K562 (cell line): ENCODE measurements around the gene P2RY8. TPM values are rescaled to one million over a fixed set of nuclear protein-coding genes. Genes with fewer than 3 reads are reported as not detected.

Source experiments
- ATAC-seq: fragments of 200-7000 bp; cut with Tn5 transposase; 3 replicates; pipeline ENCODE4 v1.9.1; 2020; ENCODE audit warnings: moderate library complexity
- BruUV-seq: library from RNA; stranded (reverse); fragments of 400-500 nt; replicated peaks from 2 replicates; lab custom pipeline; 2021; lab: Mats Ljungman, UMichigan
- CTCF ChIA-PET: fragments of 300-600 bp; formaldehyde crosslinking; extraction: SDS; loops from one replicate; lab custom pipeline; 2021; ENCODE audit warnings: low intra/inter-chr PET ratio; lab: Yijun Ruan, JAX
- POLR2A ChIA-PET: fragments of 300-600, 350-650 bp; sonication (Branson Sonifier 250); formaldehyde crosslinking; extraction: SDS; loops from one replicate; lab custom pipeline; 2021; ENCODE audit warnings: antibody characterized with exemption, inconsistent platforms; lab: Yijun Ruan, JAX
- DNase-seq, 4 experiments: peaks; one replicate each; pipeline versions ENCODE4 v3.0.0 to v3.0.0-alpha.2; 2011 to 2018; ENCODE audit warnings: low spot score in 3 of 4, mixed read lengths in 3 of 4; ENCODE audit errors: extremely low read depth in 1 of 4
- FAIRE-seq: peaks from 2 replicates; lab custom pipeline; 2011; peaks lifted over from hg19 to GRCh38; lab: Jason Lieb, UNC
- H2AFZ ChIP-seq: 2 replicates; pipeline ENCODE4 v1.6.0; 2011; ENCODE audit warnings: low read depth, low read length, control low read depth, inconsistent platforms
- H3K27ac ChIP-seq: fragments of 200-600 bp; 3 replicates; pipeline ENCODE4 v1.8.0; 2011; ENCODE audit warnings: low read depth, mild to moderate bottlenecking, control low read depth, inconsistent platforms, low read length, moderate library complexity, mixed read lengths; ENCODE audit errors: extremely low read depth
- H3K27me3 ChIP-seq, 2 experiments: fragments of 300-600 bp in 1 of 2; 2 replicates in 1 of 2; 3 replicates in 1 of 2; pipeline versions ENCODE4 v1.6.0 to v1.8.0; 2011; ENCODE audit warnings: inconsistent platforms in 2 of 2, low read length in 2 of 2, mild to moderate bottlenecking in 1 of 2, mixed read lengths in 1 of 2, moderate library complexity in 1 of 2; ENCODE audit not compliant: control insufficient read depth in 2 of 2, insufficient read depth in 2 of 2
- H3K36me3 ChIP-seq: fragments of 300-600 bp; 3 replicates; pipeline ENCODE4 v1.8.0; 2011; ENCODE audit warnings: mild to moderate bottlenecking, low read length, inconsistent platforms; ENCODE audit not compliant: control insufficient read depth, insufficient read depth
- H3K4me1 ChIP-seq, 2 experiments: fragments of 200-600 bp in 1 of 2; replicated peaks in 1 of 2; 2 replicates in 1 of 2; 3 replicates in 1 of 2; pipeline versions ENCODE4 v1.5.1 to v1.8.0; 2011; ENCODE audit warnings: inconsistent platforms in 2 of 2, low read length in 2 of 2, mild to moderate bottlenecking in 1 of 2, mixed read lengths in 1 of 2, moderate library complexity in 1 of 2; ENCODE audit not compliant: control insufficient read depth in 2 of 2, insufficient read depth in 2 of 2
- H3K4me2 ChIP-seq: 2 replicates; pipeline ENCODE4 v1.6.1; 2011; ENCODE audit warnings: low read length, control low read depth, inconsistent platforms, mixed read lengths; ENCODE audit not compliant: insufficient read depth
- H3K4me3 ChIP-seq: fragments of 200-600 bp; sonication (generic), shearing (Covaris generic); 2 replicates; pipeline ENCODE4 v1.5.1; 2016; ENCODE audit warnings: control low read depth, inconsistent platforms
- H3K79me2 ChIP-seq: fragments of 200-600 bp; 3 replicates; pipeline ENCODE4 v1.8.0; 2011; ENCODE audit warnings: low read length, inconsistent platforms; ENCODE audit not compliant: control insufficient read depth, insufficient read depth
- H3K9ac ChIP-seq, 2 experiments: 2 replicates each; pipeline versions ENCODE4 v1.6.0 to v1.6.1; 2011; ENCODE audit warnings: low read depth in 2 of 2, low read length in 2 of 2, control low read depth in 1 of 2, inconsistent platforms in 1 of 2, mild to moderate bottlenecking in 1 of 2, mixed read lengths in 1 of 2; ENCODE audit not compliant: insufficient read depth in 1 of 2
- H3K9me1 ChIP-seq: one replicate; pipeline ENCODE4 v1.6.0; 2011; ENCODE audit warnings: inconsistent platforms, mild to moderate bottlenecking, low read length, moderate library complexity; ENCODE audit not compliant: control insufficient read depth, insufficient read depth
- H3K9me3 ChIP-seq: replicated peaks from 2 replicates; pipeline ENCODE4 v1.5.1; 2011; ENCODE audit warnings: low read depth, low read length, inconsistent platforms; ENCODE audit not compliant: control insufficient read depth, insufficient read depth
- H4K20me1 ChIP-seq: replicated peaks from 2 replicates; pipeline ENCODE4 v1.6.1; 2011; ENCODE audit warnings: low read length, inconsistent platforms, mixed read lengths; ENCODE audit not compliant: control insufficient read depth, insufficient read depth
- CREB5 ChIP-seq: fragments of 250-450 bp; sonication (Bioruptor Pico); IDR thresholded peaks from 2 replicates; pipeline ENCODE4 v1.5.0; 2020; ENCODE audit warnings: mild to moderate bottlenecking
- CTBP1 ChIP-seq: fragments of 450-650 bp; IDR thresholded peaks from 2 replicates; pipeline ENCODE4 v1.6.1; 2016; ENCODE audit warnings: borderline replicate concordance
- E4F1 ChIP-seq: fragments of 250-450 bp; sonication (Bioruptor Pico); IDR thresholded peaks from 2 replicates; pipeline ENCODE4 v1.5.0; 2021; ENCODE audit warnings: mild to moderate bottlenecking, borderline replicate concordance
- ELF2 ChIP-seq: fragments of 250-450 bp; sonication (Bioruptor Pico); IDR thresholded peaks from 2 replicates; pipeline ENCODE4 v1.5.0; 2021; ENCODE audit warnings: mild to moderate bottlenecking
- IRF9 ChIP-seq: fragments of 450-650 bp; IDR thresholded peaks from 2 replicates; pipeline ENCODE4 v1.6.1; 2016; ENCODE audit warnings: missing biosample characterization, missing genetic modification characterization
- JUNB ChIP-seq: fragments of 450-650 bp; formaldehyde crosslinking; conservative IDR thresholded peaks from 2 replicates; pipeline ENCODE4 v1.4.0; 2020; ENCODE audit warnings: mild to moderate bottlenecking
- MAFG ChIP-seq: fragments of 450-650 bp; conservative IDR thresholded peaks from 2 replicates; pipeline ENCODE4 v1.6.1; 2016; ENCODE audit warnings: missing genetic modification characterization, missing compliant biosample characterization
- MITF ChIP-seq: IDR thresholded peaks from 2 replicates; pipeline ENCODE4 v1.6.1; 2014; ENCODE audit warnings: antibody characterized with exemption
- NR1H2 ChIP-seq: sonication (generic); formaldehyde crosslinking; IDR thresholded peaks from 2 replicates; pipeline ENCODE4 v1.4.0; 2020; ENCODE audit warnings: mild to moderate bottlenecking, missing genetic modification reagents
- POLR2B ChIP-seq: fragments of 450-650 bp; IDR thresholded peaks from 2 replicates; pipeline ENCODE4 v1.6.1; 2018; ENCODE audit warnings: low read depth; ENCODE audit not compliant: partially characterized antibody
- RFX1 ChIP-seq: fragments of 450-650 bp; IDR thresholded peaks from 2 replicates; pipeline ENCODE4 v1.6.1; 2016; ENCODE audit warnings: mild to moderate bottlenecking, moderate library complexity
- SRSF3 ChIP-seq: fragments of 200-400 bp; formaldehyde crosslinking; IDR thresholded peaks from 2 replicates; pipeline ENCODE4 v1.6.1; 2016; ENCODE audit warnings: mild to moderate bottlenecking, low read length, moderate library complexity; ENCODE audit not compliant: insufficient read depth
- ZNF395 ChIP-seq: fragments of 200-800 bp; sonication (Bioruptor generic); IDR thresholded peaks from 2 replicates; pipeline ENCODE4 v1.6.1; 2017; ENCODE audit warnings: missing genetic modification characterization, missing compliant biosample characterization
- ZNF561 ChIP-seq: fragments of 450-650 bp; formaldehyde crosslinking; conservative IDR thresholded peaks from 2 replicates; pipeline ENCODE4 v1.4.0; 2020; ENCODE audit warnings: mild to moderate bottlenecking, moderate library complexity
- ZNF668 ChIP-seq: fragments of 250-450 bp; sonication (Bioruptor Pico); IDR thresholded peaks from 2 replicates; pipeline ENCODE4 v1.8.0; 2022; ENCODE audit warnings: mild to moderate bottlenecking, inconsistent platforms
- WGBS: fragments of 100-300 bp; shearing (Covaris generic); methylation state at CpG from one replicate; pipeline ENCODE4 v1.1.6; 2016; ENCODE audit warnings: low coverage, mixed read lengths; ENCODE audit not compliant: insufficient coverage; ENCODE audit errors: missing lambda C conversion rate; 5-methylcytosine and 5-hydroxymethylcytosine counted together
- in situ Hi-C: fragments of 300-500 bp; cut with MboI; formaldehyde crosslinking; loops from 4 replicates; pipeline ENCODE4 v1.15.0; 2018; ENCODE audit warnings: inconsistent platforms, mixed read lengths
- intact Hi-C: fragments of 100-400 bp; cut with micrococcal nuclease; formaldehyde crosslinking; loops from 2 replicates; pipeline ENCODE4 v1.14.2; 2022
- polyA plus RNA-seq, 8 experiments: library from polyadenylated mRNA; depleted of rRNA in 4 of 8; stranded (reverse) in 5 of 8; unstranded in 3 of 8; fragments of >200 nt; fragmentation: Nextera tagmentation in 2 of 8; fragmentation: Illumina TruSeq in 1 of 8; extraction: Ambion mirVana in 2 of 8; extraction: Trizol in 1 of 8; gene quantifications; 2 replicates each; pipeline versions ENCODE4 v1.2.1 to v1.2.3, GENCODE V29; 2011 to 2014; ENCODE audit warnings: inconsistent platforms in 1 of 8, missing spikeins in 1 of 8
- total RNA-seq, 7 experiments: library from RNA; depleted of rRNA in 6 of 7; stranded (reverse); fragments of >200 nt in 6 of 7; fragmentation: Illumina TruSeq in 2 of 7; extraction: Trizol in 2 of 7; gene quantifications; 2 replicates each; pipeline versions ENCODE4 v1.2.1 to v1.2.3, GENCODE V29; 2011 to 2021; ENCODE audit warnings: low replicate concordance in 1 of 7

P2RY8 gene
- total and polyA plus RNA-seq, 9 of the 15 experiments (the other 6 are each of a cell fraction or from before 2014, with no cell fraction given): 0.04 to 0.69 (median 0.08) TPM; not detected in 3

GRCh38 chrX:1529328-1529727 is 7.7 kb downstream of the P2RY8 start:
- intact Hi-C loops (no loop called here), in situ Hi-C loops (no loop called here)
- POLR2A ChIA-PET: no interaction called here
- Histone ChIP-seq H3K4me1 (no peaks in the 10 kb centered on the region), H3K27ac (no peak overlapping the region), H3K4me2 (no peak overlapping the region), H3K4me3 (no peak overlapping the region), H3K36me3 (no peaks in the 10 kb centered on the region), H3K27me3 (no peaks in the 10 kb centered on the region), H3K79me2 (no peaks in the 10 kb centered on the region), H2AFZ (no peak overlapping the region), H3K9me3 (no peaks in the 10 kb centered on the region), H4K20me1 (no peaks in the 10 kb centered on the region), H3K9ac (no peak overlapping the region), H3K9me1 (no peaks in the 10 kb centered on the region)
- BruUV-seq: no TSS peak
- ATAC-seq (no peak), DNase-seq (no peak), FAIRE-seq (no peak)
- CTCF ChIA-PET: no interaction called here
- 0% methylated on average over 2 of the region's 2 CpGs for WGBS
- TF ChIP-seq CREB5 (no peak), MAFG (tag) (no peak), E4F1 (CRISPR knock-in tag) (no peak), ZNF561 (CRISPR knock-in tag) (no peak), ZNF395 (no peak), MITF (no peak), ELF2 (CRISPR knock-in tag) (no peak), IRF9 (tag) (no peak), SRSF3 (no peak), JUNB (no peak), ZNF668 (CRISPR knock-in tag) (no peak), CTBP1 (no peak), POLR2B (no peak), NR1H2 (CRISPR knock-in tag) (no peak), RFX1 (no peak)
